ENCODE measurements around the gene MREG.

The MREG gene

DNA sequence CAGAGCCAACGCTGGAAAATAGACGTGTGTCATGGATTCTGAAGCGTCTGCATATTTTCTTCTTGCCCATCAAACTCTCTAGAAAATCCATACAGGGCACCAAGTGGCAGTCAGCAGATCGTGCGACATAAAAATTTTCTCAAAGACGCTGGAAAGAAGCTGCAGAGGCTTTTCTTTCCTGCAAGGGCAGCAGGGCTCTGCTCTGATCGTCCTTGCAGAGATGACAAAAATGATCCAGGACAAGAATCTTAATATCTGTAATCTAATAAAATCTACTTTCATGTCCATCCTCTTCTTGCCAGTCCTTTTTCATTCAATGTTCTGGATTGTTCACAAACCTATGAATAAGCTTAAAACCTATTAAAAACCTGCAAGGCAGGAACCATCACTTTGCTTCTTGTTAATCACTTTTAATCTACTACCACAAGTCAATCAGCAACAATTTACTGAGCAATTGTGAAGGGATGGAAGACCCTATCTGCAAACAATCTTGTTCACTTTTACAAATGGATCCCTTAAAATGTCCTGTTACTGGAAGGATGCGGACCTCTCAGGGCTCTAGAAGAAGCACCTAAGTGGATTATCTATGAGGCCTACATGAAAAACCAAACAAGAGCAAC lies 93.6 kb downstream of the MREG start:
- no peak overlapping the region for H3K4me3 ChIP-seq (ENCODE audit: low read depth, low read length)
- DNase-seq (ENCODE audit: low read depth) = no peak
- TF ChIP-seq MAX (IDR thresholded peaks at IDR 0.05; ENCODE audit: low read depth, low read length) = no peak
- TF ChIP-seq CTCF (IDR thresholded peaks at IDR 0.05; ENCODE audit: low read depth, low read length) = no peak
- no peak for TF ChIP-seq POLR2A (IDR thresholded peaks at IDR 0.05; ENCODE audit: extremely low read depth, insufficient read length)
- TF ChIP-seq MYC (IDR thresholded peaks at IDR 0.05; ENCODE audit: low read depth, low read length) = no peak

GRCh38 chr2:215918901-215919599 lies 94.3 kb downstream of the MREG start:
- no peak for DNase-seq (ENCODE audit: low read depth)
- no peak overlapping the region for H3K4me3 ChIP-seq (ENCODE audit: low read depth, low read length)
- no peak for TF ChIP-seq MYC (IDR thresholded peaks at IDR 0.05; ENCODE audit: low read depth, low read length)
- TF ChIP-seq POLR2A (IDR thresholded peaks at IDR 0.05; ENCODE audit: extremely low read depth, insufficient read length) = no peak
- no peak for TF ChIP-seq CTCF (IDR thresholded peaks at IDR 0.05; ENCODE audit: low read depth, low read length)
- TF ChIP-seq MAX (IDR thresholded peaks at IDR 0.05; ENCODE audit: low read depth, low read length) = no peak

- DNase-seq (ENCODE audit: low read depth) = peak; percentile 16
- H3K4me3 ChIP-seq (ENCODE audit: low read depth, low read length) = no peak overlapping the region
- TF ChIP-seq CTCF (IDR thresholded peaks at IDR 0.05; ENCODE audit: low read depth, low read length) (no peak), MAX (IDR thresholded peaks at IDR 0.05; ENCODE audit: low read depth, low read length) (no peak)
Measured at GRCh38 chr2:215917953-215918620, 95.3 kb downstream of the MREG start.

DNA sequence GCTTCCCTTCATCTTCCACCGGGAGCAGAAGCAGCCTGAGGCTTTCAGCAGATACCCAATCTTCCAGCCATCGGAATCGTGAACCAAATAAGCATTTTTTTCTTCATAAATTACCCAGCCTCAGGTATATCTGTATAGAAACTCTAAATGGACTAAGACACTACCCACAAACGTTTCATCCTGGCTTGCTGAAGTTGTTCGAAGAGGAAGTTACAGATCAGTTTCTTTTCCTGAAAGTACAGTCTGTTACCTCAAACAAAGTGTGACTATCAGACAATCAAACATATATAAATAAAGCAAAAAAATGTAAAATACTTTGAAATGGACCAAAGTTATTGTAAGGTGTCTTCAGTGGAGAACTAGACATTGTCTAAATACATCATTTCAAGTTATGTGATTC lies 97.9 kb downstream of the MREG start:
- DNase-seq (ENCODE audit: low read depth) = no peak
- TF ChIP-seq CTCF (IDR thresholded peaks at IDR 0.05; ENCODE audit: low read depth, low read length) = no peak
- no peak for TF ChIP-seq MAX (IDR thresholded peaks at IDR 0.05; ENCODE audit: low read depth, low read length)
- TF ChIP-seq POLR2A (IDR thresholded peaks at IDR 0.05; ENCODE audit: extremely low read depth, insufficient read length) = no peak
- H3K4me3 ChIP-seq (ENCODE audit: low read depth, low read length) = no peak overlapping the region

- H3K4me3 ChIP-seq (ENCODE audit: low read depth, low read length) = no peak overlapping the region
- DNase-seq (ENCODE audit: low read depth) = no peak
- no peak for TF ChIP-seq MAX (IDR thresholded peaks at IDR 0.05; ENCODE audit: low read depth, low read length)
- TF ChIP-seq CTCF (IDR thresholded peaks at IDR 0.05; ENCODE audit: low read depth, low read length) = no peak
- no peak for TF ChIP-seq POLR2A (IDR thresholded peaks at IDR 0.05; ENCODE audit: extremely low read depth, insufficient read length)
- TF ChIP-seq MYC (IDR thresholded peaks at IDR 0.05; ENCODE audit: low read depth, low read length) = no peak
Measured at GRCh38 chr2:215914777-215915165, 98.6 kb downstream of the MREG start.

All from NB4 (cell line).